Ovary (tissue), 3 donors: ENCODE results near the gene LINGO4.

ENCODE experiments used
- CTCF ChIP-seq, 3 donors: fragments of 450-650 bp in 2 of 3; fragments of 200-600 bp in 1 of 3; IDR thresholded peaks; one replicate each; pipeline versions ENCODE4 v1.5.1 to v1.8.0; 2016 to 2022; ENCODE audit warnings: antibody characterized with exemption in 3 of 3, mild to moderate bottlenecking in 1 of 3
- EP300 ChIP-seq: sonication (generic); formaldehyde crosslinking; IDR thresholded peaks from one replicate; pipeline ENCODE4 v1.6.1; 2017; ENCODE audit warnings: antibody characterized with exemption
- POLR2A ChIP-seq: fragments of 450-650 bp; IDR thresholded peaks from one replicate; pipeline ENCODE4 v1.6.1; 2017; ENCODE audit warnings: antibody characterized with exemption, mild to moderate bottlenecking, moderate library complexity
- donor health status: DM: no; HTN: no; CAD: no.

GRCh38 chr1:151763990-151764389 is 41.2 kb downstream of the LINGO4 start:
- TF ChIP-seq CTCF (IDR thresholded peaks at IDR 0.05) (no peak), EP300 (no peak), POLR2A (no peak)
